Measurements from ENCODE around the gene NAV3. TPM values are rescaled to one million over a fixed set of nuclear protein-coding genes. Genes with fewer than 3 reads are reported as not detected.
A peak's percentile ranks its signal among the peaks of the same experiment; 100 is the strongest.

Gene NAV3
- total and polyA plus RNA-seq, 5 donors, result 2.0 to 6.8 (median 4.4) TPM

GRCh38 chr12:77928078-77928477 is 97.4 kb downstream of the NAV3 start:
- intact Hi-C loops (cut with DNase I), result loop anchor here in 3 of 4 donors (5.0 to 10.0 kb wide), 3 partner anchors 201 to 206 kb away; no protein-coding TSS in a partner anchor
- Histone ChIP-seq H3K9me3 (ENCODE audit: control insufficient read depth, low read length) (no peaks in the 10 kb centered on the region), H3K27ac (ENCODE audit: low read length) (no peak overlapping the region), H3K27me3 (ENCODE audit: control insufficient read depth, insufficient read depth) (no peaks in the 10 kb centered on the region), H3K4me3 (ENCODE audit: low read length) (no peak overlapping the region), H3K4me1 (ENCODE audit: control insufficient read depth, insufficient read depth, low read length) (no peaks in the 10 kb centered on the region)
- ATAC-seq (no peak), DNase-seq (no peak)
- WGBS, result 97% methylated on average over 8 of the region's 8 CpGs

GRCh38 chr12:77932216-77932615 is 101.5 kb downstream of the NAV3 start:
- Histone ChIP-seq H3K27me3 (ENCODE audit: control insufficient read depth, insufficient read depth) (no peaks in the 10 kb centered on the region), H3K4me3 (ENCODE audit: low read length) (no peak overlapping the region), H3K4me1 (ENCODE audit: control insufficient read depth, insufficient read depth, low read length) (no peaks in the 10 kb centered on the region), H3K27ac (ENCODE audit: low read length) (no peak overlapping the region), H3K9me3 (ENCODE audit: control insufficient read depth, low read length) (no peaks in the 10 kb centered on the region)
- intact Hi-C loops (cut with DNase I), result no loop called here
- ATAC-seq (no peak), DNase-seq (no peak)
- WGBS, result 92% methylated on average over 2 of the region's 2 CpGs

GRCh38 chr12:77938301-77938700 is 107.6 kb downstream of the NAV3 start:
- Histone ChIP-seq H3K9me3 (ENCODE audit: control insufficient read depth, low read length) (no peaks in the 10 kb centered on the region), H3K27ac (ENCODE audit: low read length) (no peak overlapping the region), H3K27me3 (ENCODE audit: control insufficient read depth, insufficient read depth) (no peaks in the 10 kb centered on the region), H3K4me3 (ENCODE audit: low read length) (no peak overlapping the region), H3K4me1 (ENCODE audit: control insufficient read depth, insufficient read depth, low read length) (no peaks in the 10 kb centered on the region)
- ATAC-seq, result no peak
- no peak for DNase-seq
- intact Hi-C loops (cut with DNase I), result no loop called here

- ATAC-seq (peak in 1 of 2 donors; percentile 78), DNase-seq (no peak)
- WGBS, result 73% methylated on average over 1 of the region's 1 CpG
- Histone ChIP-seq H3K9me3 (ENCODE audit: control insufficient read depth, low read length) (no peaks in the 10 kb centered on the region), H3K4me3 (ENCODE audit: low read length) (no peak overlapping the region), H3K27ac (ENCODE audit: low read length) (no peak overlapping the region), H3K27me3 (ENCODE audit: control insufficient read depth, insufficient read depth) (no peaks in the 10 kb centered on the region), H3K4me1 (ENCODE audit: control insufficient read depth, insufficient read depth, low read length) (no peaks in the 10 kb centered on the region)
- intact Hi-C loops (cut with DNase I), result no loop called here
These were observed 109.3 kb downstream of the NAV3 start for GRCh38 chr12:77940011-77940423.

GRCh38 chr12:77940567-77940966 is 109.9 kb downstream of the NAV3 start:
- Histone ChIP-seq H3K4me1 (ENCODE audit: control insufficient read depth, insufficient read depth, low read length) (no peaks in the 10 kb centered on the region), H3K9me3 (ENCODE audit: control insufficient read depth, low read length) (no peaks in the 10 kb centered on the region), H3K27ac (ENCODE audit: low read length) (no peak overlapping the region), H3K27me3 (ENCODE audit: control insufficient read depth, insufficient read depth) (no peaks in the 10 kb centered on the region), H3K4me3 (ENCODE audit: low read length) (no peak overlapping the region)
- peak in 1 of 2 donors; percentile 42 for ATAC-seq
- no peak for DNase-seq
- 27% methylated on average over 2 of the region's 2 CpGs for WGBS
- intact Hi-C loops (cut with DNase I), result no loop called here

- no peak overlapping the region for H3K27ac ChIP-seq (ENCODE audit: low read length)
- DNase-seq (no peak), ATAC-seq (no peak)
- no peak overlapping the region for H3K4me3 ChIP-seq (ENCODE audit: low read length)
- 48% methylated on average over 1 of the region's 1 CpG for WGBS
- no peaks in the 10 kb centered on the region for H3K4me1 ChIP-seq (ENCODE audit: control insufficient read depth, insufficient read depth, low read length)
- no peaks in the 10 kb centered on the region for H3K9me3 ChIP-seq (ENCODE audit: control insufficient read depth, low read length)
- no peaks in the 10 kb centered on the region for H3K27me3 ChIP-seq (ENCODE audit: control insufficient read depth, insufficient read depth)
- intact Hi-C loops (cut with DNase I), result no loop called here
These were observed 110.7 kb downstream of the NAV3 start for GRCh38 chr12:77941401-77941800.

GRCh38 chr12:77943466-77943865 is 112.8 kb downstream of the NAV3 start:
- 40% methylated on average over 1 of the region's 1 CpG for whole genome bisulfite sequencing
- intact Hi-C loops (cut with DNase I), result no loop called here
- H3K4me1 ChIP-seq (ENCODE audit: control insufficient read depth, insufficient read depth, low read length), result no peaks in the 10 kb centered on the region
- DNase-seq (no peak), ATAC-seq (peak; percentile 48 to 63)
- no peak overlapping the region for H3K4me3 ChIP-seq (ENCODE audit: low read length)
- H3K27me3 ChIP-seq (ENCODE audit: control insufficient read depth, insufficient read depth), result no peaks in the 10 kb centered on the region
- H3K9me3 ChIP-seq (ENCODE audit: control insufficient read depth, low read length), result no peaks in the 10 kb centered on the region
- H3K27ac ChIP-seq (ENCODE audit: low read length), result no peak overlapping the region

- H3K27me3 ChIP-seq (ENCODE audit: control insufficient read depth, insufficient read depth), result no peaks in the 10 kb centered on the region
- intact Hi-C loops (cut with DNase I), result no loop called here
- H3K9me3 ChIP-seq (ENCODE audit: control insufficient read depth, low read length), result no peaks in the 10 kb centered on the region
- no peak for DNase-seq
- no peaks in the 10 kb centered on the region for H3K4me1 ChIP-seq (ENCODE audit: control insufficient read depth, insufficient read depth, low read length)
- 48% methylated on average over 2 of the region's 2 CpGs for WGBS
- no peak for ATAC-seq
- H3K4me3 ChIP-seq (ENCODE audit: low read length), result no peak overlapping the region
- H3K27ac ChIP-seq (ENCODE audit: low read length), result no peak overlapping the region
These were observed 115.9 kb downstream of the NAV3 start for GRCh38 chr12:77946541-77947061.

GRCh38 chr12:77947330-77947729 is 116.6 kb downstream of the NAV3 start:
- Histone ChIP-seq H3K27me3 (ENCODE audit: control insufficient read depth, insufficient read depth) (no peaks in the 10 kb centered on the region), H3K4me1 (ENCODE audit: control insufficient read depth, insufficient read depth, low read length) (no peaks in the 10 kb centered on the region), H3K4me3 (ENCODE audit: low read length) (no peak overlapping the region), H3K9me3 (ENCODE audit: control insufficient read depth, low read length) (no peaks in the 10 kb centered on the region), H3K27ac (ENCODE audit: low read length) (no peak overlapping the region)
- ATAC-seq, result no peak
- no peak for DNase-seq
- intact Hi-C loops (cut with DNase I), result no loop called here

- Histone ChIP-seq H3K27ac (ENCODE audit: low read length) (no peak overlapping the region), H3K27me3 (ENCODE audit: control insufficient read depth, insufficient read depth) (no peaks in the 10 kb centered on the region), H3K4me1 (ENCODE audit: control insufficient read depth, insufficient read depth, low read length) (no peaks in the 10 kb centered on the region), H3K4me3 (ENCODE audit: low read length) (no peak overlapping the region), H3K9me3 (ENCODE audit: control insufficient read depth, low read length) (no peaks in the 10 kb centered on the region)
- DNase-seq, result no peak
- WGBS, result 97% methylated on average over 1 of the region's 1 CpG
- ATAC-seq, result no peak
- intact Hi-C loops (cut with DNase I), result no loop called here
These were observed 117.1 kb downstream of the NAV3 start for GRCh38 chr12:77947746-77948145.

- H3K4me3 ChIP-seq (ENCODE audit: low read length), result no peak overlapping the region
- intact Hi-C loops (cut with DNase I), result no loop called here
- ATAC-seq, result no peak
These were observed 119.2 kb downstream of the NAV3 start for GRCh38 chr12:77949943-77950342.

GRCh38 chr12:77953528-77954205 is 123.0 kb downstream of the NAV3 start:
- ATAC-seq, result no peak
- 85% methylated on average over 7 of the region's 7 CpGs for WGBS
- Histone ChIP-seq H3K4me1 (ENCODE audit: control insufficient read depth, insufficient read depth, low read length) (no peaks in the 10 kb centered on the region), H3K9me3 (ENCODE audit: control insufficient read depth, low read length) (no peaks in the 10 kb centered on the region), H3K4me3 (ENCODE audit: low read length) (no peak overlapping the region), H3K27ac (ENCODE audit: low read length) (no peak overlapping the region), H3K27me3 (ENCODE audit: control insufficient read depth, insufficient read depth) (no peaks in the 10 kb centered on the region)
- no peak for DNase-seq
- intact Hi-C loops (cut with DNase I), result no loop called here

More at GRCh38 chr12:77949943-77950342, 119.2 kb downstream of the NAV3 start:
- no peaks in the 10 kb centered on the region for H3K4me1 ChIP-seq (ENCODE audit: control insufficient read depth, insufficient read depth, low read length)
- no peaks in the 10 kb centered on the region for H3K9me3 ChIP-seq (ENCODE audit: control insufficient read depth, low read length)
- no peak overlapping the region for H3K27ac ChIP-seq (ENCODE audit: low read length)
- H3K27me3 ChIP-seq (ENCODE audit: control insufficient read depth, insufficient read depth), result no peaks in the 10 kb centered on the region
- no peak for DNase-seq

Measured in right cardiac atrium (tissue), 5 donors.